Fibroblast of mammary gland (primary cell): ENCODE results near the gene INPP5J.
A peak's percentile ranks its signal among the peaks of the same experiment; 100 is the strongest.
"Not testable (repeated sequence)": the region's sequence is repeated elsewhere in the genome, so short reads cannot be mapped to it uniquely, and the experiment has no call there.

Experiments
- DNase-seq: peaks from one replicate; pipeline ENCODE4 v3.0.0-alpha.2; 2010; ENCODE audit warnings: low read depth
- H3K4me3 ChIP-seq: 2 replicates; pipeline ENCODE4 v1.5.1; 2011; ENCODE audit warnings: low read depth, mild to moderate bottlenecking, low read length, moderate library complexity; ENCODE audit not compliant: control insufficient read depth
- TF ChIP-seq, protein P1 (sequence below): conservative IDR thresholded peaks from 2 replicates; pipeline ENCODE4 v1.5.1; 2011; ENCODE audit warnings: low read depth, low read length, inconsistent platforms; ENCODE audit not compliant: control insufficient read depth, insufficient read depth

The INPP5J gene

DNA sequence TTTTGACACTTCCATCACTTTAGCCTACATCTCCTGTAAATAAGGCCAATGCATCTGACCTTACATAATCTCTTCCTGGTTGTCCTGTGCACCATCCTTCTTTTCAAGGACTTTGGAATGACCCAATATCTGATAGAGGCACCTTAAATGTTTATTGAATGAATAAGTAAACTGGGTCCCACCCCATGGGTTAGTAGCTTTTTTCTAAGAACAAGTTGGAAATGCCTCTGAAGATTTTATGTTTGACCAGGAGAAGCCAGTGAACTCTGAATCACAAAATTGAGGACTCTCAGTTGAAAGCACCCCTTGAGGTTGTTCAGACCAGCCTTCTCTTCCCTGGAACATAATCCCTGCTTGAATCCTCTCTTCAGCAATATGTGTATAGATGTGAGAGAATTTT lies 38.6 kb downstream of the INPP5J start:
- no peak for DNase-seq

DNA sequence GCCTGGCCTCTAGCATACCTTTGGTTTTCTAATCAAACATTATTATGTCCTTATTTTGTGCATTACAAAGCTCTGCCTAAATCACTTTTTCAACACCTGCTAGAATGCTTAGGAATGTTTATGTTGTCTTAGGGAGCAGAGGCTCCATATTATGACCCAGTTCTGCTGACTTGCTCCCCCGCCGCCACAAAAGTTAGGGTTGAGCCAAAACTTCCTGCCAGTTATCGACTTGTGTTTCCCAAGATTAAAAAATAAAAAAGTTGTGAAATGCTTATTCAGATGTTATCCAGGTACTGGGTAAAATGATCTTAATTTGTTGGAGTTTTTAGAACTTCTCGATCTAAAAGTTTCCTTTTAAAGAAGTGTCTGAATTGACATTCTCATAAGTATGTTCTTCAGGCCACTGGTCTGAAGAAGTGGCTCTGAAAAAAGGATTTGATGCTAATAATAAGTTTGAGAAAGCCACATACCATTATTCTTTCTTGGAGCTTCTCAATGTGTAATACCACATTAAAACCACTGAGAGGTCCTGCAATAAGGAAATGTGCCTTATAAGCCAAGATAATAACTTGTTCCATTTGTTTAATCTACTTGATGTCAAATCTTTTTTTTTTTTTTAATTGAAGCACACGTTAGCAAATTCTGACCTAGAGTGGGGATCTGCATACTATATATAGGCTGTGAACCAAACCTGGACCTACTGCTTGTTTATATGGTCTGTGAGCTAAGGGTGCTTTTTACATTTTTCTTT lies 39.4 kb downstream of the INPP5J start:
- no peak for DNase-seq
- TF ChIP-seq, protein P1, sequence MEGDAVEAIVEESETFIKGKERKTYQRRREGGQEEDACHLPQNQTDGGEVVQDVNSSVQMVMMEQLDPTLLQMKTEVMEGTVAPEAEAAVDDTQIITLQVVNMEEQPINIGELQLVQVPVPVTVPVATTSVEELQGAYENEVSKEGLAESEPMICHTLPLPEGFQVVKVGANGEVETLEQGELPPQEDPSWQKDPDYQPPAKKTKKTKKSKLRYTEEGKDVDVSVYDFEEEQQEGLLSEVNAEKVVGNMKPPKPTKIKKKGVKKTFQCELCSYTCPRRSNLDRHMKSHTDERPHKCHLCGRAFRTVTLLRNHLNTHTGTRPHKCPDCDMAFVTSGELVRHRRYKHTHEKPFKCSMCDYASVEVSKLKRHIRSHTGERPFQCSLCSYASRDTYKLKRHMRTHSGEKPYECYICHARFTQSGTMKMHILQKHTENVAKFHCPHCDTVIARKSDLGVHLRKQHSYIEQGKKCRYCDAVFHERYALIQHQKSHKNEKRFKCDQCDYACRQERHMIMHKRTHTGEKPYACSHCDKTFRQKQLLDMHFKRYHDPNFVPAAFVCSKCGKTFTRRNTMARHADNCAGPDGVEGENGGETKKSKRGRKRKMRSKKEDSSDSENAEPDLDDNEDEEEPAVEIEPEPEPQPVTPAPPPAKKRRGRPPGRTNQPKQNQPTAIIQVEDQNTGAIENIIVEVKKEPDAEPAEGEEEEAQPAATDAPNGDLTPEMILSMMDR, result peak; percentile 9
- no peak overlapping the region for H3K4me3 ChIP-seq

More for the DNA sequence above, 38.6 kb downstream of the INPP5J start:
- H3K4me3 ChIP-seq, result peak overlapping the region; percentile 74
- TF ChIP-seq, protein P1, result no peak

DNA sequence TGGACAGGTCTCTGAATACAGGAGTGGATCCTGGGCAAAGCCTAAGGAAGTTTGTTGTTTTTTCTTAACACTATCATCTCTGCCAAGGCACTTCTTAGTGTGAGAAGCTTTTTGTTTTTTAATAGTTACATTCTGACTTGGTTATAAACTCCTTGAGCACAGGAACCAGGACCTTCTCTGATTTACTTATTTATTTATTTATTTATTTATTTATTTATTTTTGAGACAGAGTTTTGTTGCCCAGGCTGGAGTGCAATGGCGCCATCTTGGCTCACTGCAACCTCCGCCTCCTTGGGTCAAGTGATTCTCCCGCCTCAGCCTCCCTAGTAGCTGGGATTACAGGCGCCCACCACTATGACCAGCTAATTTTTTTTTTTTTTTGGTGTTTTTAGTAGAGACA lies 48.2 kb downstream of the INPP5J start:
- TF ChIP-seq, protein P1, result no peak
- no peak for DNase-seq
- H3K4me3 ChIP-seq, result no peak overlapping the region

DNA sequence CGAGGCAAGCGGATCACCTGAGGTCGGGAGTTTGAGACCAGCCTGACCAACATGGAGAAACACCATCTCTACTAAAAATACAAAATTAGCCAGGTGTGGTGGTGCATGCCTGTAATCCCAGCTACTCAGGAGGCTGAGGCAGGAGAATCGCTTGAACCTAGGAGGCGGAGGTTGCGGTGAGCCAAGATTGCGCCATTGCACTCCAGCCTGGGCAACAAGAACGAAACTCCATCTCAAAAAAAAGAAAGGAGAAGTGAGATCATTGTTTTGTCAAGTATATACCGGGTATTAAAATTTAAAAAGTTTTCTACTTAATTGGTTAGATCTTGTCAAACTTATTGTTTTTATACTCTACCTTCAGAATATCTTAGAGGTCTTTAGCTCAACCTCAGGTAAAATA lies 49.0 kb downstream of the INPP5J start:
- not testable (repeated sequence) for H3K4me3 ChIP-seq, DNase-seq

DNA sequence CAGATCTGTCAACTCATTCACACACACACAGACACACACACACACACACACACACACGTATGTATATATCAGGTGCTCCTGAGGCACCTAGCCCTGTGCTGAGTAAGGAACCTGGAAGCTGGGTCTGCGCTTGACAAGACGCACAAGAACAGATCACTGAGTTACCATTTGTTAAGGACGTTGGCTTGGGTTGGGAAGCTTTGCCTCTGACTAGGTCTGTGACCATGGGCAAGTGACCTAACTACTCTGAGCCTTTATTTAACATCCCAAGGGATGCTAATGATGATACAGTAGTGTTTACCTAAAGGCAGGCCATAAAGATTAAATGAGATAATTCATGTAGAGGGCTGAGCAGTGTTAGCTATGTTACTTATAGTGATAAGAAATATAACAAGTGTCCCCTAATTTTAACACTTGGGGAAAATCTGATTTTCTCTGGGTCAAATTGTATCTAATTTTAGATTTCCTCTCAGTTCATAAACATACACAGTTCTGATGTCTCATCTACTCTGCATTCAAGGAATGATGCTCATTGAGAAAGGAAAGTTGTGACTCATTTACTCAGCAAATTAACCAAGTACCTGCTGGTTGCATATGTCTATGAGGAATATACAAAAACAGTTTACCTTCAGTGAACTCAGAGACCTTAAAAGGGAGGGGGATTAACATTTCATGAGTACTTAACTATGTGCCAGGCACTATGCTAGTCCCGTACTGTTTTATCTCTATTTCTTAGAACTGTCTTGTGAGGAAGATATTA lies 50.8 kb downstream of the INPP5J start:
- DNase-seq, result peak; percentile 86
- TF ChIP-seq, protein P1, result no peak
- H3K4me3 ChIP-seq, result no peak overlapping the region

DNA sequence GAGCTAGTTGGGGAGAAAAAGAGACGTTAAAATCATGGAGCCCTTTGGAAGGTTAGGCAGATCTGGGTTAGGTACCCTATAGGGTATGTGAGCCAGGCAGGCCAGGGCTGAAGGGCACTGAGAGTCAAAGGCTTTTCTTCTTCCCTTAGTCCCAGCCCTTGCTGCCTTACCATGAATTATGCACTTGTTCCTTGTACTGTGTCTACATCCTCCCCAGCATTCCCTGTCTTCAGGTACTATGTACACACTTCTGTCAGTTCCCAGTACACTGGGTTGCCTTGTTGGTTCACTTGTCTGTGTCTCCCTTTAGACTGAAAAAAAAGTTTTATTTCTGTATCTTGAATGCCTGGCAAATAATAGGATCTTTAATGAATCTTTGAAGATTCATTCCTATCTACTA lies 54.2 kb downstream of the INPP5J start:
- DNase-seq, result no peak
- TF ChIP-seq, protein P1, result no peak
- no peak overlapping the region for H3K4me3 ChIP-seq

DNA sequence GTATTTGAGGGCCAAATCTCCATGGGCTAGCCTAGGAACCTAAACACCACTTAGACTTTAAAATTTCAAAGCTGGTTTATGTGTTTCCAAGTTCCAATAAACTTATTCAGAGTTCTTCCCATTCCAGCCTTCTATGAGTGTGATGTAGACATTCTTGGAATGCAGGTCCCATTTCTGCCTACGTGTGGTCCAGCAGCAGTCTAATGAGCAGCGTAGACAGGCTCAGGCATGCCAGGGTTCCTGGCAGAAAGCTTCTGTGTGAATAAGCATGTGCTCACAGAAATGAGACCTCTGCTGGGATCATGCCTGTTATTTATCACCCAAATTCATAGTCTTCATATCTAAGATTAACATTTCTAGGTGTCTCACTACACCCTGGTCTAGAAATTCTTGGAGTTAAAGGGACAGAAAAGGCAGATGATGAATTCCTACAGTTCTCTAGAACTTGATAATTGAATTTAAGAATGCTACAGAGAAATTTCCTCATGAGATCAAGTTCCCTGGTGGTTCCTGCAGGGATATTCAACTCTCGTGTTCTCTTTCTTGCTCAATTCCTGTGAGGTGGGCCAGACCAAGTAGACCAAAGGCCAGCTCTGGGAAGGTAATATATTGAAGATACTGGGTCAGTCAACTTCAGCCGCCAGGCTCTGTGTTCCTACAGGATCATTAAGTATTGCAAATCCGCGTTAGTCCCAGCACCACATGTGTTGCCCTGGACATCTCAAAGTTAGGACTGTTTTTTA lies 54.8 kb downstream of the INPP5J start:
- peak; percentile 84 for DNase-seq
- TF ChIP-seq, protein P1, result no peak
- H3K4me3 ChIP-seq, result no peak overlapping the region
